Activated CD8-positive, alpha-beta memory T cell treated with anti-CD3 and anti-CD28 coated beads, Interleukin-2, amount 50 U/mL, for 1 hour (primary cell): ENCODE measurements around the gene METTL23.

Experiments used
- DNase-seq: peaks from one replicate; pipeline ENCODE4 v3.0.0-alpha.2; 2020; ENCODE audit errors: extremely low read depth

Gene METTL23

GRCh38 chr17:76726776-76727718, at the start of gene METTL23:
Gene METTL23, plus strand, starts transcription at chr17:76726839. Its CDS starts 2,872 bp downstream, at chr17:76729711.
- no peak for DNase-seq

- DNase-seq = no peak
Measured at GRCh38 chr17:76677406-76677805, 49.2 kb upstream of the METTL23 start.

GRCh38 chr17:76678330-76678729, 48.3 kb upstream of the METTL23 start:
- DNase-seq = no peak

GRCh38 chr17:76679239-76679638, 47.4 kb upstream of the METTL23 start:
- no peak for DNase-seq

- peak; percentile 51 for DNase-seq
Measured at GRCh38 chr17:76681222-76682137, 45.2 kb upstream of the METTL23 start.

GRCh38 chr17:76682296-76682695, 44.3 kb upstream of the METTL23 start:
- DNase-seq = no peak

GRCh38 chr17:76683011-76683755, 43.5 kb upstream of the METTL23 start:
- DNase-seq = no peak

- no peak for DNase-seq
Measured at GRCh38 chr17:76683921-76684745, 42.5 kb upstream of the METTL23 start.

- no peak for DNase-seq
Measured at GRCh38 chr17:76684756-76685155, 41.9 kb upstream of the METTL23 start.

GRCh38 chr17:76685366-76685765, 41.3 kb upstream of the METTL23 start:
- DNase-seq = no peak

GRCh38 chr17:76685846-76686245, 40.8 kb upstream of the METTL23 start:
- DNase-seq = no peak

GRCh38 chr17:76686538-76687297, 39.9 kb upstream of the METTL23 start:
- no peak for DNase-seq

- DNase-seq = no peak
Measured at GRCh38 chr17:76687298-76688164, 39.1 kb upstream of the METTL23 start.

GRCh38 chr17:76688165-76688622, 38.4 kb upstream of the METTL23 start:
- no peak for DNase-seq

- DNase-seq = no peak
Measured at GRCh38 chr17:76689859-76690258, 36.8 kb upstream of the METTL23 start.

GRCh38 chr17:76690596-76691280, 35.9 kb upstream of the METTL23 start:
- DNase-seq = no peak

- DNase-seq = no peak
Measured at GRCh38 chr17:76691379-76692191, 35.1 kb upstream of the METTL23 start.
